HEK293 (cell line): ENCODE results near the gene SOX3.

Source experiments
- CTCF ChIP-seq: fragments of 450-650 bp; formaldehyde crosslinking; IDR thresholded peaks from 2 replicates; pipeline ENCODE4 v1.5.1; 2016; ENCODE audit warnings: missing biosample characterization, missing genetic modification characterization
- OSR2 ChIP-seq: fragments of 450-650 bp; formaldehyde crosslinking; IDR thresholded peaks from 2 replicates; pipeline ENCODE4 v1.5.1; 2016; ENCODE audit warnings: missing biosample characterization, missing genetic modification characterization
- SETDB1 ChIP-seq: IDR thresholded peaks from one replicate; pipeline ENCODE4 v1.6.1; 2017; ENCODE audit warnings: mild to moderate bottlenecking, low read length, moderate library complexity, mixed read lengths; ENCODE audit not compliant: insufficient read length
- ZNF239 ChIP-seq: fragments of 450-650 bp; formaldehyde crosslinking; IDR thresholded peaks from 2 replicates; pipeline ENCODE4 v1.5.1; 2016; ENCODE audit warnings: missing biosample characterization, missing genetic modification characterization
- ZNF394 ChIP-seq: fragments of 450-650 bp; formaldehyde crosslinking; IDR thresholded peaks from 2 replicates; pipeline ENCODE4 v1.5.1; 2016; ENCODE audit warnings: missing biosample characterization, missing genetic modification characterization, mild to moderate bottlenecking, moderate library complexity, borderline replicate concordance
- ZSCAN18 ChIP-seq: fragments of 450-650 bp; formaldehyde crosslinking; IDR thresholded peaks from 2 replicates; pipeline ENCODE4 v1.5.1; 2016; ENCODE audit warnings: missing biosample characterization, missing genetic modification characterization

- TF ChIP-seq SETDB1 = no peak
- TF ChIP-seq ZNF239 (tag by site-specific recombination) = no peak
- TF ChIP-seq ZSCAN18 (tag by site-specific recombination) = no peak
- no peak for TF ChIP-seq CTCF (tag by site-specific recombination)
- no peak for TF ChIP-seq OSR2 (tag by site-specific recombination)
- no peak for TF ChIP-seq ZNF394 (tag by site-specific recombination)
These were observed 2.9 kb downstream of the SOX3 start for GRCh38 chrX:140501940-140502468.
